Kidney tubule cell (primary cell): Measurements from ENCODE around the gene CCNL1.
"Not testable (repeated sequence)": the region's sequence is repeated elsewhere in the genome, so short reads cannot be mapped to it uniquely, and the experiment has no call there.

Experiments
- DNase-seq: peaks from one replicate; pipeline ENCODE4 v3.0.0-alpha.2; 2018; ENCODE audit warnings: low spot score

Gene CCNL1

GRCh38 chr3:157159762-157160657, at the start of gene CCNL1:
TSS of gene CCNL1 (minus strand) at chr3:157160147. CDS start at chr3:157160094, 53 bp downstream.
- DNase-seq: peak; percentile 97

- no peak for DNase-seq
These were observed 44.9 kb upstream of the CCNL1 start for GRCh38 chr3:157204880-157205279.

GRCh38 chr3:157204431-157204830, 44.5 kb upstream of the CCNL1 start:
- DNase-seq: peak; percentile 34

GRCh38 chr3:157201648-157202278, 41.8 kb upstream of the CCNL1 start:
- peak; percentile 56 for DNase-seq

GRCh38 chr3:157199841-157200240, 39.9 kb upstream of the CCNL1 start:
- no peak for DNase-seq

GRCh38 chr3:157195965-157196364, 36.0 kb upstream of the CCNL1 start:
- no peak for DNase-seq

GRCh38 chr3:157191149-157191548, 31.2 kb upstream of the CCNL1 start:
- not testable (repeated sequence) for DNase-seq

- DNase-seq: no peak
These were observed 30.5 kb upstream of the CCNL1 start for GRCh38 chr3:157190380-157190872.

GRCh38 chr3:157188391-157188790, 28.4 kb upstream of the CCNL1 start:
- no peak for DNase-seq

- DNase-seq: no peak
These were observed 22.9 kb upstream of the CCNL1 start for GRCh38 chr3:157182879-157183278.

- DNase-seq: no peak
These were observed 20.3 kb upstream of the CCNL1 start for GRCh38 chr3:157180262-157180661.

GRCh38 chr3:157179365-157179803, 19.4 kb upstream of the CCNL1 start:
- no peak for DNase-seq

GRCh38 chr3:157178503-157179364, 18.8 kb upstream of the CCNL1 start:
- not testable (repeated sequence) for DNase-seq

- not testable (repeated sequence) for DNase-seq
These were observed 18.0 kb upstream of the CCNL1 start for GRCh38 chr3:157177801-157178453.

- no peak for DNase-seq
These were observed 17.0 kb upstream of the CCNL1 start for GRCh38 chr3:157176934-157177333.

GRCh38 chr3:157175691-157176507, 16.0 kb upstream of the CCNL1 start:
- peak; percentile 42 for DNase-seq

GRCh38 chr3:157174649-157175498, 14.9 kb upstream of the CCNL1 start:
- peak; percentile 100 for DNase-seq

GRCh38 chr3:157174290-157174648, 14.3 kb upstream of the CCNL1 start:
- no peak for DNase-seq

- DNase-seq: not testable (repeated sequence)
These were observed 13.4 kb upstream of the CCNL1 start for GRCh38 chr3:157173343-157173742.

- DNase-seq: no peak
These were observed 12.8 kb upstream of the CCNL1 start for GRCh38 chr3:157172746-157173145.
